ENCODE data around the gene RNASEL. TPM values are rescaled to one million over a fixed set of nuclear protein-coding genes. Genes with fewer than 3 reads are reported as not detected.

RNASEL gene
- total RNA-seq, 1 donor from 2014 or later = 5.0 TPM

DNA sequence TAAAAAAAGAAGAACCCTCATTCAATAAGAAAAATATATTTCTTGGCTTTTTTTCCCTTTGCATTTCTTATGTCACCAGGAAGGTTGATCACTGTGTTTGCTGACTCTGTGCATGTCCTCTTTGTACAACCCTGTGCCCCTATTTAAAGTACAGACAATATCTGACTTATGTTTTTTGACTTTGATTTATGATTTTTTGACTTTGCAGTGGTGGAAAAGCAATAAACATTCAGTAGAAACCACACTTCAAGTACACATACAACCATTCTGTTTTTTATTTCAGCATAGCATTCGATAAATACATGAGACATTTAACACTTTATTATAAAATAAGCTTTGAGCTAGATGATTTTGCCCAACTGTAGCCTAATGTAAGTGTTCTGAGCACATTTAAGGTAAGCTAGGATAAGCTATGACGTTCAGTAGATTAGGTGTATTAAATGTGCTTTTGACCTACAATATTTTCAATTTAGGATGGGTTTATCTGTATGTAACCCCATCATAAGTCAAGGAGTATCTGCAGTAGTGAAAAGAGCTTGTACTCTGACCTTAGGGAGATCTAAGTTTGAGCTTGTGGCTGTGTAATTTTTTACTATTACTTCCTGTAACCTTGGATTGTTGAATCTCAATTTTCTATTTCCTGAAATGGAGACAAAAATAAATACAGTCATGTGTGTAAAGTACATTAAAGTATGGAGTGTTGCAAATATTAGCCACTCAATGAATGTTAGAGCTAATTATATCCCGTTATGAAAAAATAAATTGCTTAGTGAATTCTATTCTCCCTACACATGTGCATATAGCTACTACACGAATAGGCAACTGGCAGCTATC, 1.2 kb downstream of the RNASEL start:
- Mint-ChIP-seq H3K27ac (peak overlapping the region; percentile 98), H3K27me3 (ENCODE audit: insufficient read depth) (no peaks in the 10 kb centered on the region), H3K9me3 (no peaks in the 10 kb centered on the region), H3K4me1 (ENCODE audit: low read depth) (peaks cover 50% of the 10 kb centered on the region), H3K4me3 (peak overlapping the region; percentile 98), H3K36me3 (ENCODE audit: low read depth) (peaks cover 14% of the 10 kb centered on the region)
- no peak for DNase-seq (ENCODE audit: low spot score)
- intact Hi-C loops (cut with micrococcal nuclease) = loop anchor here (1.0 to 2.0 kb wide), 3 partner anchors 16 to 251 kb away; partner anchors contain the start of genes DHX9, GLUL and RGS16

- no peak for DNase-seq (ENCODE audit: low spot score)
- no peak overlapping the region for H3K4me3 Mint-ChIP-seq
- H3K9me3 Mint-ChIP-seq = no peaks in the 10 kb centered on the region
- peaks cover 50% of the 10 kb centered on the region for H3K4me1 Mint-ChIP-seq (ENCODE audit: low read depth)
- H3K36me3 Mint-ChIP-seq (ENCODE audit: low read depth) = peaks cover 15% of the 10 kb centered on the region
- no peak overlapping the region for H3K27ac Mint-ChIP-seq
- H3K27me3 Mint-ChIP-seq (ENCODE audit: insufficient read depth) = no peaks in the 10 kb centered on the region
- intact Hi-C loops (cut with micrococcal nuclease) = no loop called here
Observed at GRCh38 chr1:182587093-182587492, 2.0 kb downstream of the RNASEL start.

DNA sequence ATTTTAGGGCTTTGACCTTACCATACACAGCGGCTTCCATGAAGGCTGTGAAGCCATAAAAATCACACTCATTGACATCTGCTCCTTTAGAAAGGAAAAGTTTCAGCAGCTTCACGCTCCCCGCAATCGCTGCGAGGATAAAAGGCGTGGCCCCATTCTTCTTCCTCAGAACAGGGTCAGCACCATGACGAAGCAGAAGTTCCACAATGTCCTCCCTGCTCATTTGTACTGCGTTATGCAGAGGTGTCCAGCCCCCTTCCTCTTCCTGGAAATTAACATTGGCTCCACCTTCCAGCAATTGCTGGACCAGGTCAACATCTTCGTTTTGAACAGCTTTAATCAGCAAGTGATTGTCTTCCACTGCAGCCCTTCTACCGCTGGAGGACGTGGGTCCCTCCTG, 2.7 kb downstream of the RNASEL start:
- Mint-ChIP-seq H3K27me3 (ENCODE audit: insufficient read depth) (no peaks in the 10 kb centered on the region), H3K4me3 (no peak overlapping the region), H3K36me3 (ENCODE audit: low read depth) (peaks cover 15% of the 10 kb centered on the region), H3K9me3 (no peaks in the 10 kb centered on the region), H3K27ac (no peak overlapping the region), H3K4me1 (ENCODE audit: low read depth) (peaks cover 50% of the 10 kb centered on the region)
- DNase-seq (ENCODE audit: low spot score) = no peak
- intact Hi-C loops (cut with micrococcal nuclease) = no loop called here

DNA sequence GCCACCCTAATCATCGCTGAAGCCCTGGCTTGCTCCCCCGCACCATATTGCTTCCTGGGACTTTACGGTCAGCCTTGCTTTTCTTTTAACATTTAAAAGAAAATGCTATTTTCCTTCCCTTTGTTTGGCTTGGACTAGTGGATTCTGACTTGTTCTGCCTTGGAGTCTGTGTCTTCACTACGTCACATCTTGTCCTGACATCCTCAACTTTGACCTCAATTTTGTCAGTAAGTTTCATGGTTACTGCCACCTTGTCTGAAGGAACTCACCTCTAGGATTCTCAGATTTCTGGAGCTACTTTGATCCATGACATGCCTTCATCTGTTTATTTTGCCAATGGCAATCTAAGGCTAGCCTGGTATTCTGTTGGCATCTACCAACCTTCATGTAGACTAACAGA, 4.3 kb downstream of the RNASEL start:
- Mint-ChIP-seq H3K27me3 (ENCODE audit: insufficient read depth) (no peaks in the 10 kb centered on the region), H3K36me3 (ENCODE audit: low read depth) (peaks cover 27% of the 10 kb centered on the region), H3K4me3 (no peak overlapping the region)

DNA sequence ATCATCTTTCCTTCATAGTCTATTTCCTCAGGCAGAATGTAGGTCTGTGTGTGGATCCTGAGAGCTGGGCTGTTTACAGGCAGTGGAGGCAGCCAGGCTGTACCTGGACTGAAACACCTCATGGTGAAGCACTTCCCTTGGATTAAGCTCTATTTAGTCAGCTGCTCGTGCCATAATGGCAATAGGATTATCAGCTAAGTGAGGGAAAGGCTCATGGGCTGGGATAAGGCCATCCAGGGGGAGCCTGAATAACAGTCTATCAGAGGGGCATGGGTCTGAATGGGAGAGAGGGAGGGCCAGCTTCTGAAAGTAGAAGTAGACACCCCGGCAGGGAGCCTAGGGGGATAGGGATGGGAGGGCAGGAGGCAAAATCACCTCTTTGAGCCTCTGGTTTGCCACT, 8.3 kb downstream of the RNASEL start:
- Mint-ChIP-seq H3K4me1 (ENCODE audit: low read depth) (peaks cover 22% of the 10 kb centered on the region), H3K36me3 (ENCODE audit: low read depth) (peaks cover 36% of the 10 kb centered on the region)
- intact Hi-C loops (cut with micrococcal nuclease) = no loop called here

More for the DNA sequence above, 4.3 kb downstream of the RNASEL start:
- intact Hi-C loops (cut with micrococcal nuclease) = no loop called here
- Mint-ChIP-seq H3K9me3 (no peaks in the 10 kb centered on the region), H3K27ac (no peak overlapping the region), H3K4me1 (ENCODE audit: low read depth) (peaks cover 43% of the 10 kb centered on the region)
- DNase-seq (ENCODE audit: low spot score) = no peak

GRCh38 chr1:182575540-182576149, 13.4 kb downstream of the RNASEL start:
- Mint-ChIP-seq H3K9me3 (no peaks in the 10 kb centered on the region), H3K27ac (no peak overlapping the region), H3K36me3 (ENCODE audit: low read depth) (peaks cover 28% of the 10 kb centered on the region), H3K27me3 (ENCODE audit: insufficient read depth) (no peaks in the 10 kb centered on the region), H3K4me3 (no peak overlapping the region), H3K4me1 (ENCODE audit: low read depth) (no peaks in the 10 kb centered on the region)
- intact Hi-C loops (cut with micrococcal nuclease) = no loop called here
- DNase-seq (ENCODE audit: low spot score) = no peak

More for the DNA sequence above, 8.3 kb downstream of the RNASEL start:
- DNase-seq (ENCODE audit: low spot score) = no peak
- no peak overlapping the region for H3K27ac Mint-ChIP-seq
- no peaks in the 10 kb centered on the region for H3K9me3 Mint-ChIP-seq
- no peaks in the 10 kb centered on the region for H3K27me3 Mint-ChIP-seq (ENCODE audit: insufficient read depth)
- no peak overlapping the region for H3K4me3 Mint-ChIP-seq

- H3K27ac Mint-ChIP-seq = no peak overlapping the region
- no peaks in the 10 kb centered on the region for H3K27me3 Mint-ChIP-seq (ENCODE audit: insufficient read depth)
- no peaks in the 10 kb centered on the region for H3K4me1 Mint-ChIP-seq (ENCODE audit: low read depth)
- H3K9me3 Mint-ChIP-seq = no peaks in the 10 kb centered on the region
- no peak for DNase-seq (ENCODE audit: low spot score)
- intact Hi-C loops (cut with micrococcal nuclease) = no loop called here
- peaks cover 16% of the 10 kb centered on the region for H3K36me3 Mint-ChIP-seq (ENCODE audit: low read depth)
- no peak overlapping the region for H3K4me3 Mint-ChIP-seq
Observed at GRCh38 chr1:182574156-182574555, 14.9 kb downstream of the RNASEL start.

- Mint-ChIP-seq H3K9me3 (no peaks in the 10 kb centered on the region), H3K4me1 (ENCODE audit: low read depth) (no peaks in the 10 kb centered on the region), H3K27ac (no peak overlapping the region), H3K4me3 (no peak overlapping the region), H3K27me3 (ENCODE audit: insufficient read depth) (peaks cover under 1% of the 10 kb centered on the region), H3K36me3 (ENCODE audit: low read depth) (peaks cover 6% of the 10 kb centered on the region)
- no peak for DNase-seq (ENCODE audit: low spot score)
- intact Hi-C loops (cut with micrococcal nuclease) = no loop called here
Observed at GRCh38 chr1:182570611-182570970, 18.5 kb downstream of the RNASEL start.

- Mint-ChIP-seq H3K4me1 (ENCODE audit: low read depth) (no peaks in the 10 kb centered on the region), H3K27ac (no peak overlapping the region), H3K36me3 (ENCODE audit: low read depth) (peaks cover 3% of the 10 kb centered on the region), H3K9me3 (no peaks in the 10 kb centered on the region), H3K4me3 (no peak overlapping the region), H3K27me3 (ENCODE audit: insufficient read depth) (peaks cover 6% of the 10 kb centered on the region)
- intact Hi-C loops (cut with micrococcal nuclease) = no loop called here
- no peak for DNase-seq (ENCODE audit: low spot score)
Observed at GRCh38 chr1:182569939-182570610, 19.0 kb downstream of the RNASEL start.

GRCh38 chr1:182568647-182569284, 20.3 kb downstream of the RNASEL start:
- H3K4me1 Mint-ChIP-seq (ENCODE audit: low read depth) = no peaks in the 10 kb centered on the region
- H3K27me3 Mint-ChIP-seq (ENCODE audit: insufficient read depth) = peaks cover 6% of the 10 kb centered on the region
- H3K27ac Mint-ChIP-seq = no peak overlapping the region
- H3K4me3 Mint-ChIP-seq = no peak overlapping the region
- intact Hi-C loops (cut with micrococcal nuclease) = no loop called here
- no peaks in the 10 kb centered on the region for H3K9me3 Mint-ChIP-seq
- DNase-seq (ENCODE audit: low spot score) = no peak
- peaks cover 3% of the 10 kb centered on the region for H3K36me3 Mint-ChIP-seq (ENCODE audit: low read depth)

GRCh38 chr1:182567629-182568028, 21.4 kb downstream of the RNASEL start:
- H3K9me3 Mint-ChIP-seq = no peaks in the 10 kb centered on the region
- H3K4me1 Mint-ChIP-seq (ENCODE audit: low read depth) = no peaks in the 10 kb centered on the region
- H3K27me3 Mint-ChIP-seq (ENCODE audit: insufficient read depth) = peaks cover 6% of the 10 kb centered on the region
- H3K36me3 Mint-ChIP-seq (ENCODE audit: low read depth) = no peaks in the 10 kb centered on the region
- no peak for DNase-seq (ENCODE audit: low spot score)
- H3K27ac Mint-ChIP-seq = no peak overlapping the region
- intact Hi-C loops (cut with micrococcal nuclease) = no loop called here
- no peak overlapping the region for H3K4me3 Mint-ChIP-seq

- Mint-ChIP-seq H3K27me3 (ENCODE audit: insufficient read depth) (peaks cover 9% of the 10 kb centered on the region), H3K27ac (no peak overlapping the region), H3K36me3 (ENCODE audit: low read depth) (no peaks in the 10 kb centered on the region), H3K9me3 (no peaks in the 10 kb centered on the region), H3K4me3 (no peak overlapping the region), H3K4me1 (ENCODE audit: low read depth) (no peaks in the 10 kb centered on the region)
- intact Hi-C loops (cut with micrococcal nuclease) = no loop called here
- DNase-seq (ENCODE audit: low spot score) = no peak
Observed at GRCh38 chr1:182565537-182565936, 23.5 kb downstream of the RNASEL start.
